ENCODE measurements around the gene TNNT3.
"Not testable (repeated sequence)": the region's sequence is repeated elsewhere in the genome, so short reads cannot be mapped to it uniquely, and the experiment has no call there.

TNNT3 gene

GRCh38 chr11:1872267-1872985 lies 47.1 kb upstream of the TNNT3 start:
- Histone ChIP-seq H3K9me3 (ENCODE audit: severe bottlenecking) (no peaks in the 10 kb centered on the region), H3K27ac (ENCODE audit: poor library complexity, severe bottlenecking) (peak overlapping the region; percentile 58), H3K27me3 (ENCODE audit: insufficient read depth, poor library complexity, severe bottlenecking) (no peaks in the 10 kb centered on the region), H3K4me1 (ENCODE audit: insufficient read depth, poor library complexity, severe bottlenecking) (peaks cover 22% of the 10 kb centered on the region), H3K4me3 (ENCODE audit: severe bottlenecking) (no peak overlapping the region), H3K36me3 (ENCODE audit: low read depth) (no peaks in the 10 kb centered on the region)
- DNase-seq (ENCODE audit: low spot score) (no peak), ATAC-seq (ENCODE audit: low read depth) (no peak)
- TF ChIP-seq, protein P1, sequence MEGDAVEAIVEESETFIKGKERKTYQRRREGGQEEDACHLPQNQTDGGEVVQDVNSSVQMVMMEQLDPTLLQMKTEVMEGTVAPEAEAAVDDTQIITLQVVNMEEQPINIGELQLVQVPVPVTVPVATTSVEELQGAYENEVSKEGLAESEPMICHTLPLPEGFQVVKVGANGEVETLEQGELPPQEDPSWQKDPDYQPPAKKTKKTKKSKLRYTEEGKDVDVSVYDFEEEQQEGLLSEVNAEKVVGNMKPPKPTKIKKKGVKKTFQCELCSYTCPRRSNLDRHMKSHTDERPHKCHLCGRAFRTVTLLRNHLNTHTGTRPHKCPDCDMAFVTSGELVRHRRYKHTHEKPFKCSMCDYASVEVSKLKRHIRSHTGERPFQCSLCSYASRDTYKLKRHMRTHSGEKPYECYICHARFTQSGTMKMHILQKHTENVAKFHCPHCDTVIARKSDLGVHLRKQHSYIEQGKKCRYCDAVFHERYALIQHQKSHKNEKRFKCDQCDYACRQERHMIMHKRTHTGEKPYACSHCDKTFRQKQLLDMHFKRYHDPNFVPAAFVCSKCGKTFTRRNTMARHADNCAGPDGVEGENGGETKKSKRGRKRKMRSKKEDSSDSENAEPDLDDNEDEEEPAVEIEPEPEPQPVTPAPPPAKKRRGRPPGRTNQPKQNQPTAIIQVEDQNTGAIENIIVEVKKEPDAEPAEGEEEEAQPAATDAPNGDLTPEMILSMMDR (IDR thresholded peaks at IDR 0.05; ENCODE audit: poor library complexity, severe bottlenecking), result no peak

- no peaks in the 10 kb centered on the region for H3K36me3 ChIP-seq (ENCODE audit: low read depth)
- TF ChIP-seq, protein P1 (IDR thresholded peaks at IDR 0.05; ENCODE audit: poor library complexity, severe bottlenecking), result no peak
- ATAC-seq (ENCODE audit: low read depth) (peak; percentile 65), DNase-seq (ENCODE audit: low spot score) (no peak)
- H3K9me3 ChIP-seq (ENCODE audit: severe bottlenecking), result no peaks in the 10 kb centered on the region
- peaks cover 25% of the 10 kb centered on the region for H3K4me1 ChIP-seq (ENCODE audit: insufficient read depth, poor library complexity, severe bottlenecking)
- H3K27ac ChIP-seq (ENCODE audit: poor library complexity, severe bottlenecking), result peak overlapping the region; percentile 58
- H3K4me3 ChIP-seq (ENCODE audit: severe bottlenecking), result no peak overlapping the region
- no peaks in the 10 kb centered on the region for H3K27me3 ChIP-seq (ENCODE audit: insufficient read depth, poor library complexity, severe bottlenecking)
Observed at GRCh38 chr11:1873048-1873812, 46.3 kb upstream of the TNNT3 start.

- not testable (repeated sequence) for DNase-seq (ENCODE audit: low spot score); H3K27me3 ChIP-seq (ENCODE audit: insufficient read depth, poor library complexity, severe bottlenecking); H3K9me3 ChIP-seq (ENCODE audit: severe bottlenecking); H3K4me3 ChIP-seq (ENCODE audit: severe bottlenecking); H3K36me3 ChIP-seq (ENCODE audit: low read depth); ATAC-seq (ENCODE audit: low read depth)
- H3K4me1 ChIP-seq (ENCODE audit: insufficient read depth, poor library complexity, severe bottlenecking), result peaks cover 25% of the 10 kb centered on the region
- H3K27ac ChIP-seq (ENCODE audit: poor library complexity, severe bottlenecking), result peak overlapping the region; percentile 58
Observed at GRCh38 chr11:1873813-1874150, 45.7 kb upstream of the TNNT3 start.

DNA sequence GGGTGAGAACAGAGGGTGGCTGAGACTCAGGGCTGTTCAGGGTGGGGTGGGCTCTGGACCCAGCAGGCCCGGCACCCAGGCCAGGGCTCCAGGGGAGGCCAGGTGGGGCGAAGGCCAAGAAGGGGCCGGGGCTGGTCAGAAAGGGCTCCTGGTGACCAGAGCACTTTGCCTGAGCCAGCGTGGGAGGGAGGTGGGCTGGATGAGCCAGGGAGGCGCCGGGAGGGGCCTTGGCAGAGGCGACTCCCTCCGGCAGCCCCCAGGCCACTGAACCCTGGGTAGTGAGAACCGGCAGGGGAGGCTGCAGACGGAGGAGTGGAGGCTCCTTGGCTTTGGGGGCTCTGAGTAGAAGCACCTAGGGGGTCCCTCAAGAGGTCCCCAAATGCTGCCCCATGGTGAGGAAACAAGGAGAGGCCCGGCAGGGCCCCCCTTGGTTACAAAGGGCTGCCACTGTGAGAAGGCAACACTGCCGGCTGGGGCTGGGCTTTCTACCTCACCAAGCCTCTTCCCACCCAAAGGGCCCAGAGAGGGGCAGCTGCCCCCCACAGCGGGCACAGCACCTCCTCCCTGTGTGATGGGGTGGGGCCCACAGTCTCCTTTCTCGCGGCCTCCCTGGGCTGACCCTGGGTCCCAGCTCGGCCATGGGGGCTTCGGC lies 44.9 kb upstream of the TNNT3 start:
- DNase-seq (ENCODE audit: low spot score); H3K36me3 ChIP-seq (ENCODE audit: low read depth); H3K27me3 ChIP-seq (ENCODE audit: insufficient read depth, poor library complexity, severe bottlenecking); H3K4me3 ChIP-seq (ENCODE audit: severe bottlenecking); H3K9me3 ChIP-seq (ENCODE audit: severe bottlenecking); ATAC-seq (ENCODE audit: low read depth): not testable (repeated sequence)
- peaks cover 25% of the 10 kb centered on the region for H3K4me1 ChIP-seq (ENCODE audit: insufficient read depth, poor library complexity, severe bottlenecking)
- peak overlapping the region; percentile 93 for H3K27ac ChIP-seq (ENCODE audit: poor library complexity, severe bottlenecking)

GRCh38 chr11:1875093-1875850 lies 44.2 kb upstream of the TNNT3 start:
- Histone ChIP-seq H3K36me3 (ENCODE audit: low read depth) (no peaks in the 10 kb centered on the region), H3K9me3 (ENCODE audit: severe bottlenecking) (no peaks in the 10 kb centered on the region), H3K27ac (ENCODE audit: poor library complexity, severe bottlenecking) (peak overlapping the region; percentile 93), H3K27me3 (ENCODE audit: insufficient read depth, poor library complexity, severe bottlenecking) (no peaks in the 10 kb centered on the region), H3K4me3 (ENCODE audit: severe bottlenecking) (no peak overlapping the region), H3K4me1 (ENCODE audit: insufficient read depth, poor library complexity, severe bottlenecking) (peaks cover 25% of the 10 kb centered on the region)
- no peak for ATAC-seq (ENCODE audit: low read depth)
- TF ChIP-seq, protein P1 (IDR thresholded peaks at IDR 0.05; ENCODE audit: poor library complexity, severe bottlenecking), result no peak
- DNase-seq (ENCODE audit: low spot score), result no peak

GRCh38 chr11:1875851-1876301 lies 43.6 kb upstream of the TNNT3 start:
- H3K27ac ChIP-seq (ENCODE audit: poor library complexity, severe bottlenecking), result peak overlapping the region; percentile 93
- peaks cover 25% of the 10 kb centered on the region for H3K4me1 ChIP-seq (ENCODE audit: insufficient read depth, poor library complexity, severe bottlenecking)
- DNase-seq (ENCODE audit: low spot score); H3K4me3 ChIP-seq (ENCODE audit: severe bottlenecking); H3K9me3 ChIP-seq (ENCODE audit: severe bottlenecking); H3K36me3 ChIP-seq (ENCODE audit: low read depth); H3K27me3 ChIP-seq (ENCODE audit: insufficient read depth, poor library complexity, severe bottlenecking); ATAC-seq (ENCODE audit: low read depth): not testable (repeated sequence)

Data from RWPE2 (cell line).